B cell (primary cell): ENCODE measurements around the gene SPATA32. TPM values are rescaled to one million over a fixed set of nuclear protein-coding genes. Genes with fewer than 3 reads are reported as not detected.
A peak's percentile ranks its signal among the peaks of the same experiment; 100 is the strongest.

Source experiments
- ATAC-seq: fragments of 200-7000 bp; cut with Tn5 transposase; one replicate; pipeline ENCODE4 v1.10.0; 2021; ENCODE audit warnings: low read depth, mild to moderate bottlenecking, moderate number of reproducible peaks, moderate library complexity
- CTCF ChIA-PET: fragments of 350-600 bp; sonication (Branson Sonifier 250); formaldehyde crosslinking; loops from one replicate; lab custom pipeline; 2021; ENCODE audit warnings: antibody characterized with exemption, inconsistent platforms; lab: Charles Lee
- POLR2A ChIA-PET: fragments of 350-600 bp; sonication (Branson Sonifier 250); formaldehyde crosslinking; loops from one replicate; lab custom pipeline; 2021; ENCODE audit warnings: antibody characterized with exemption; lab: Charles Lee
- DNase-seq: peaks from one replicate; pipeline ENCODE4 v3.0.0; 2013
- H2AFZ ChIP-seq: 2 replicates; pipeline ENCODE4 v1.6.1; 2012; ENCODE audit warnings: mild to moderate bottlenecking, low read depth, low read length; ENCODE audit not compliant: insufficient read depth, poor library complexity, severe bottlenecking
- H3K27ac ChIP-seq, 2 donors: 1 replicate in 1 of 2; 2 replicates in 1 of 2; pipeline ENCODE4 v1.5.1; 2012 to 2013; ENCODE audit warnings: low read length in 2 of 2, mild to moderate bottlenecking in 2 of 2, moderate library complexity in 1 of 2
- H3K27me3 ChIP-seq, 4 experiments: fragments of 200-600 bp in 1 of 4; sonication (generic) in 1 of 4; replicated peaks in 1 of 4; 1 replicate in 2 of 4; 2 replicates in 2 of 4; pipeline versions ENCODE4 v1.6.1 to v1.7.0; 2013 to 2016; ENCODE audit warnings: low read length in 3 of 4, mild to moderate bottlenecking in 2 of 4, mixed read lengths in 1 of 4, moderate library complexity in 1 of 4; ENCODE audit not compliant: insufficient read depth in 4 of 4, control insufficient read depth in 3 of 4; ENCODE audit errors: control extremely low read depth in 1 of 4
- H3K36me3 ChIP-seq, 2 experiments: replicated peaks in 1 of 2; 1 replicate in 1 of 2; 2 replicates in 1 of 2; pipeline versions ENCODE4 v1.6.1 to v1.7.1; 2013; ENCODE audit warnings: low read length in 1 of 2; ENCODE audit not compliant: insufficient read depth in 2 of 2, control insufficient read depth in 1 of 2; ENCODE audit errors: control extremely low read depth in 1 of 2, extremely low read depth in 1 of 2
- H3K4me1 ChIP-seq, 2 donors: fragments of 200-600 bp in 1 of 2; sonication (generic) in 1 of 2; 1 replicate in 1 of 2; 2 replicates in 1 of 2; pipeline versions ENCODE4 v1.5.1 to v1.6.1; 2013 to 2017; ENCODE audit warnings: low read length in 2 of 2; ENCODE audit not compliant: control insufficient read depth in 2 of 2, insufficient read depth in 2 of 2
- H3K4me2 ChIP-seq: replicated peaks from 2 replicates; pipeline ENCODE3; 2012; ENCODE audit warnings: mild to moderate bottlenecking, low read depth, low read length; ENCODE audit not compliant: poor library complexity, severe bottlenecking
- H3K4me3 ChIP-seq, 5 experiments: fragments of 200-600 bp in 1 of 5; sonication (generic) in 1 of 5; 1 replicate in 3 of 5; 2 replicates in 2 of 5; pipeline versions ENCODE4 v1.5.1 to v1.7.0; 2011 to 2016; ENCODE audit warnings: low read length in 4 of 5, mild to moderate bottlenecking in 4 of 5, low read depth in 2 of 5, control low read depth in 1 of 5, moderate library complexity in 1 of 5; ENCODE audit not compliant: insufficient read depth in 1 of 5; ENCODE audit errors: control extremely low read depth in 1 of 5, extremely low read depth in 1 of 5
- H3K79me2 ChIP-seq: fragments of 200-600 bp; sonication (generic); one replicate; pipeline ENCODE4 v1.6.0; 2016; ENCODE audit warnings: low read length; ENCODE audit not compliant: control insufficient read depth, insufficient read depth
- H3K9ac ChIP-seq: fragments of 200-600 bp; sonication (generic); 2 replicates; pipeline ENCODE4 v1.6.1; 2017; ENCODE audit warnings: mild to moderate bottlenecking, low read length, moderate library complexity
- H3K9me3 ChIP-seq, 3 donors: one replicate each; pipeline versions ENCODE4 v1.6.1 to v1.7.1; 2013; ENCODE audit warnings: low read length in 2 of 3; ENCODE audit not compliant: control insufficient read depth in 2 of 3, insufficient read depth in 1 of 3; ENCODE audit errors: control extremely low read depth in 1 of 3
- H4K20me1 ChIP-seq: 2 replicates; pipeline ENCODE4 v1.6.0; 2012; ENCODE audit warnings: mild to moderate bottlenecking, low read length; ENCODE audit not compliant: insufficient read depth, control insufficient read depth, poor library complexity, severe bottlenecking
- H3K27ac Mint-ChIP-seq: one replicate; pipeline ENCODE4 v1.8.0; 2021; ENCODE audit warnings: mixed read lengths
- H3K27me3 Mint-ChIP-seq: one replicate; pipeline ENCODE4 v1.8.0; 2021; ENCODE audit warnings: mixed read lengths
- H3K4me1 Mint-ChIP-seq: one replicate; pipeline ENCODE4 v1.8.0; 2021; ENCODE audit warnings: mixed read lengths
- H3K4me3 Mint-ChIP-seq: one replicate; pipeline ENCODE4 v1.8.0; 2021; ENCODE audit warnings: mixed read lengths
- H3K9me3 Mint-ChIP-seq: one replicate; pipeline ENCODE4 v1.8.0; 2022; ENCODE audit warnings: mixed read lengths; ENCODE audit not compliant: insufficient read depth
- CTCF ChIP-seq: fragments of 200-600 bp; IDR thresholded peaks from one replicate; pipeline ENCODE4 v1.8.0; 2022; ENCODE audit warnings: antibody characterized with exemption, mild to moderate bottlenecking
- EZH2 ChIP-seq: IDR thresholded peaks from 2 replicates; pipeline ENCODE4 v1.6.1; 2012; ENCODE audit warnings: borderline replicate concordance, low read depth, mild to moderate bottlenecking, moderate library complexity, low read length; ENCODE audit not compliant: insufficient read depth, poor library complexity, severe bottlenecking
- WGBS: methylation state at CpG from one replicate; pipeline ENCODE4 v1.1.5; 2013; ENCODE audit warnings: missing lambda C conversion rate; ENCODE audit not compliant: insufficient coverage; 5-methylcytosine and 5-hydroxymethylcytosine counted together
- intact Hi-C: fragments of 100-400 bp; cut with micrococcal nuclease; formaldehyde crosslinking; loops from one replicate; pipeline ENCODE4 v1.10.0; 2022
- polyA plus RNA-seq: library from polyadenylated mRNA; depleted of rRNA; stranded (reverse); fragments of >200 nt; gene quantifications from 2 replicates; pipeline ENCODE4 v1.2.3, GENCODE V29; 2012
- total RNA-seq, 2 donors: library from RNA; stranded (reverse); fragments of 120-200 nt in 1 of 2; gene quantifications; 1 replicate in 1 of 2; 2 replicates in 1 of 2; pipeline versions ENCODE4 v1.2.3 to v1.2.4, GENCODE V29; 2013 to 2022

The SPATA32 gene
- total and polyA plus RNA-seq, 2 donors (not counting 1 experiment from before 2014, with no cell fraction given) = 0.12 to 0.52 TPM

- Mint-ChIP-seq H3K4me3 (no peak overlapping the region), H3K27me3 (no peaks in the 10 kb centered on the region), H3K9me3 (no peaks in the 10 kb centered on the region), H3K27ac (no peak overlapping the region), H3K4me1 (peaks cover 43% of the 10 kb centered on the region)
- Histone ChIP-seq H3K4me3 (no peak overlapping the region), H3K9ac (no peak overlapping the region), H3K36me3 (peaks cover 3 to 95% of the 10 kb centered on the region in 2 experiments), H3K79me2 (peaks cover 64% of the 10 kb centered on the region), H3K4me2 (no peak overlapping the region), H3K4me1 (peaks cover 12 to 39% of the 10 kb centered on the region in 2 donors), H3K27ac (peak overlapping the region in 1 of 2 donors; percentile 35), H3K9me3 (no peaks in the 10 kb centered on the region), H2AFZ (no peak overlapping the region), H3K27me3 (no peaks in the 10 kb centered on the region), H4K20me1 (peaks cover 88% of the 10 kb centered on the region)
- no peak for TF ChIP-seq EZH2
- no peak for TF ChIP-seq CTCF
- ATAC-seq (no peak), DNase-seq (no peak)
- 96% methylated on average over 5 of the region's 5 CpGs for WGBS
- intact Hi-C loops = no loop called here
- CTCF ChIA-PET = interaction anchor here (0.7 to 24.6 kb wide), 8 partner anchors 8 to 101 kb away, joined by 3 to 737 read pairs (median 10); partner anchors contain the start of genes ACBD4 and FMNL1
- POLR2A ChIA-PET = interaction anchor here (1.2 to 9.9 kb wide), 2 partner anchors 16 to 87 kb away, joined by 5 to 149 read pairs; partner anchors contain the start of genes FMNL1 and HEXIM1
Observed at GRCh38 chr17:45236282-45236606, 25.6 kb downstream of the SPATA32 start.
